Neural cell (in vitro differentiated cells): Measurements from ENCODE around the gene FAXC. TPM values are rescaled to one million over a fixed set of nuclear protein-coding genes. Genes with fewer than 3 reads are reported as not detected.

Experiments
- H2AFZ ChIP-seq: fragments of 200-600, 300-800 bp; sonication (generic), shearing (Covaris generic); 2 replicates; pipeline ENCODE4 v1.6.0; 2014; ENCODE audit warnings: low read depth, mild to moderate bottlenecking, antibody characterized with exemption, low read length, moderate library complexity
- H3F3A ChIP-seq: fragments of 200-600 bp; shearing (Covaris generic); 2 replicates; pipeline ENCODE4 v1.6.1; 2016; ENCODE audit warnings: mild to moderate bottlenecking, moderate library complexity, mixed read lengths, antibody characterized with exemption, low read length; ENCODE audit not compliant: insufficient read depth, poor library complexity, severe bottlenecking
- H3K27ac ChIP-seq: fragments of 200-600, 300-800 bp; sonication (generic), shearing (Covaris generic); 2 replicates; pipeline ENCODE4 v1.5.1; 2014; ENCODE audit warnings: mild to moderate bottlenecking, low read length, moderate library complexity
- H3K27me3 ChIP-seq: fragments of 300-800, 200-600 bp; sonication (generic), shearing (Covaris generic); 2 replicates; pipeline ENCODE4 v1.6.0; 2014; ENCODE audit warnings: mild to moderate bottlenecking, low read depth, low read length, moderate library complexity; ENCODE audit not compliant: insufficient read depth
- H3K36me3 ChIP-seq: fragments of 300-800, 200-600 bp; sonication (generic), shearing (Covaris generic); 2 replicates; pipeline ENCODE4 v1.5.1; 2014; ENCODE audit warnings: mild to moderate bottlenecking, antibody characterized with exemption, low read length, moderate library complexity; ENCODE audit not compliant: insufficient read depth
- H3K4me2 ChIP-seq: fragments of 300-800, 200-600 bp; sonication (generic), shearing (Covaris generic); 2 replicates; pipeline ENCODE4 v1.6.0; 2014; ENCODE audit warnings: mild to moderate bottlenecking, low read length
- H3K4me3 ChIP-seq: fragments of 300-800, 200-600 bp; sonication (generic), shearing (Covaris generic); 2 replicates; pipeline ENCODE4 v1.5.1; 2014; ENCODE audit warnings: mild to moderate bottlenecking, low read length, moderate library complexity
- H3K79me2 ChIP-seq: fragments of 200-600 bp; shearing (Covaris generic); replicated peaks from 2 replicates; pipeline ENCODE4 v1.6.0; 2014; ENCODE audit warnings: mild to moderate bottlenecking, low read length, moderate library complexity; ENCODE audit not compliant: insufficient read depth
- H3K9ac ChIP-seq: fragments of 300-800, 200-600 bp; sonication (generic), shearing (Covaris generic); 2 replicates; pipeline ENCODE4 v1.6.1; 2016; ENCODE audit warnings: mild to moderate bottlenecking, low read length, mixed read lengths
- H3K9me2 ChIP-seq: fragments of 200-600 bp; shearing (Covaris generic); 2 replicates; pipeline ENCODE4 v1.6.1; 2016; ENCODE audit warnings: mild to moderate bottlenecking, low read length, mixed read lengths; ENCODE audit not compliant: insufficient read depth
- H3K9me3 ChIP-seq: fragments of 200-600, 300-800 bp; sonication (generic), shearing (Covaris generic); 2 replicates; pipeline ENCODE4 v1.6.1; 2016; ENCODE audit warnings: mild to moderate bottlenecking, mixed run types, low read length, moderate library complexity, mixed read lengths
- H4K20me1 ChIP-seq: fragments of 200-600 bp; shearing (Covaris generic); 2 replicates; pipeline ENCODE4 v1.6.1; 2016; ENCODE audit warnings: mild to moderate bottlenecking, mixed run types; ENCODE audit not compliant: insufficient read depth
- EP300 ChIP-seq: fragments of 450-650 bp; conservative IDR thresholded peaks from 2 replicates; pipeline ENCODE4 v1.6.1; 2014; ENCODE audit warnings: antibody characterized with exemption, mild to moderate bottlenecking, moderate library complexity; ENCODE audit not compliant: poor library complexity, severe bottlenecking
- EZH2 ChIP-seq: fragments of 200-600, 300-800 bp; shearing (Covaris generic), sonication (generic); IDR thresholded peaks from 2 replicates; pipeline ENCODE4 v1.6.1; 2014; ENCODE audit warnings: antibody characterized with exemption, low read length, borderline replicate concordance, mild to moderate bottlenecking; ENCODE audit not compliant: insufficient read depth, poor library complexity, severe bottlenecking
- MXI1 ChIP-seq: fragments of 450-650 bp; conservative IDR thresholded peaks from 2 replicates; pipeline ENCODE4 v1.6.1; 2014; ENCODE audit warnings: antibody characterized with exemption, mild to moderate bottlenecking; ENCODE audit not compliant: poor library complexity, severe bottlenecking
- POLR2AphosphoS5 ChIP-seq: IDR thresholded peaks from 2 replicates; pipeline ENCODE4 v1.6.1; 2012
- RAD21 ChIP-seq: fragments of 450-650 bp; conservative IDR thresholded peaks from 2 replicates; pipeline ENCODE4 v1.6.1; 2014; ENCODE audit warnings: antibody characterized with exemption, mild to moderate bottlenecking, moderate library complexity
- SMC3 ChIP-seq: fragments of 450-650 bp; conservative IDR thresholded peaks from 2 replicates; pipeline ENCODE4 v1.6.1; 2014; ENCODE audit warnings: antibody characterized with exemption, mild to moderate bottlenecking, moderate library complexity; ENCODE audit not compliant: poor library complexity
- TAF1 ChIP-seq: IDR thresholded peaks from 2 replicates; pipeline ENCODE4 v1.6.1; 2012; ENCODE audit warnings: low read depth
- polyA plus RNA-seq: library from polyadenylated mRNA; depleted of rRNA; stranded (reverse); fragments of >200 nt; gene quantifications from 2 replicates; pipeline ENCODE4 v1.2.3, GENCODE V29; 2014
- TF ChIP-seq, protein P1 (sequence below): fragments of 450-650 bp; IDR thresholded peaks from 2 replicates; pipeline ENCODE4 v1.5.1; 2014; ENCODE audit warnings: antibody characterized with exemption, mild to moderate bottlenecking, moderate library complexity; ENCODE audit not compliant: poor library complexity, severe bottlenecking
- TF ChIP-seq, protein P2 (sequence below): IDR thresholded peaks from 2 replicates; pipeline ENCODE4 v1.6.1; 2012; ENCODE audit warnings: borderline replicate concordance

The FAXC gene
- polyA plus RNA-seq, 1 donor from 2014 or later: 106 TPM

DNA sequence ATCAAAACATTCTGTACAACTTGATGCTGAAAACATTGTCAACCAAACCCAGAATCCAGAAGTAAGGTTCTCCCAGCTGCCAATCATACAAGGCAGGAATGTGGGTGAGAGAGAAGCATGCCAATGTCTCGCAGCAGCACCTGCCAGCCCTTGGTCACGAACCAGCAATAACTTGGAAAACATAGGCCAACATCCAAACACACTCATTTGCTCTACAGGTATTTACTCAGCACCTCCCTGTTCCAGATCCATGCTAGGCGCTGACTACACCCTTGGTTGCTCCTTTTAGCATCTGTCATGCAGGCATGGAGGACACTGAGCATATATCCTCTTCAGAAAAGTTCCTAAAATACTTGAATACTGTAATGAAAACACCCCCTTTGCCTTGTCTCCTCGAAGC lies 63.6 kb downstream of the FAXC start:
- Histone ChIP-seq H3K9me3 (no peaks in the 10 kb centered on the region), H3K79me2 (no peaks in the 10 kb centered on the region), H3K36me3 (no peaks in the 10 kb centered on the region), H3F3A (no peaks in the 10 kb centered on the region), H3K27ac (no peak overlapping the region), H2AFZ (no peak overlapping the region), H3K9me2 (no peaks in the 10 kb centered on the region), H3K4me2 (no peak overlapping the region), H3K9ac (no peak overlapping the region), H3K4me3 (no peak overlapping the region), H4K20me1 (no peaks in the 10 kb centered on the region), H3K27me3 (no peaks in the 10 kb centered on the region)
- TF ChIP-seq EZH2 (no peak), EP300 (no peak), MXI1 (no peak), POLR2AphosphoS5 (no peak), RAD21 (no peak), TAF1 (no peak), SMC3 (no peak)
- TF ChIP-seq, protein P1, sequence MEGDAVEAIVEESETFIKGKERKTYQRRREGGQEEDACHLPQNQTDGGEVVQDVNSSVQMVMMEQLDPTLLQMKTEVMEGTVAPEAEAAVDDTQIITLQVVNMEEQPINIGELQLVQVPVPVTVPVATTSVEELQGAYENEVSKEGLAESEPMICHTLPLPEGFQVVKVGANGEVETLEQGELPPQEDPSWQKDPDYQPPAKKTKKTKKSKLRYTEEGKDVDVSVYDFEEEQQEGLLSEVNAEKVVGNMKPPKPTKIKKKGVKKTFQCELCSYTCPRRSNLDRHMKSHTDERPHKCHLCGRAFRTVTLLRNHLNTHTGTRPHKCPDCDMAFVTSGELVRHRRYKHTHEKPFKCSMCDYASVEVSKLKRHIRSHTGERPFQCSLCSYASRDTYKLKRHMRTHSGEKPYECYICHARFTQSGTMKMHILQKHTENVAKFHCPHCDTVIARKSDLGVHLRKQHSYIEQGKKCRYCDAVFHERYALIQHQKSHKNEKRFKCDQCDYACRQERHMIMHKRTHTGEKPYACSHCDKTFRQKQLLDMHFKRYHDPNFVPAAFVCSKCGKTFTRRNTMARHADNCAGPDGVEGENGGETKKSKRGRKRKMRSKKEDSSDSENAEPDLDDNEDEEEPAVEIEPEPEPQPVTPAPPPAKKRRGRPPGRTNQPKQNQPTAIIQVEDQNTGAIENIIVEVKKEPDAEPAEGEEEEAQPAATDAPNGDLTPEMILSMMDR: no peak
- TF ChIP-seq, protein P2, sequence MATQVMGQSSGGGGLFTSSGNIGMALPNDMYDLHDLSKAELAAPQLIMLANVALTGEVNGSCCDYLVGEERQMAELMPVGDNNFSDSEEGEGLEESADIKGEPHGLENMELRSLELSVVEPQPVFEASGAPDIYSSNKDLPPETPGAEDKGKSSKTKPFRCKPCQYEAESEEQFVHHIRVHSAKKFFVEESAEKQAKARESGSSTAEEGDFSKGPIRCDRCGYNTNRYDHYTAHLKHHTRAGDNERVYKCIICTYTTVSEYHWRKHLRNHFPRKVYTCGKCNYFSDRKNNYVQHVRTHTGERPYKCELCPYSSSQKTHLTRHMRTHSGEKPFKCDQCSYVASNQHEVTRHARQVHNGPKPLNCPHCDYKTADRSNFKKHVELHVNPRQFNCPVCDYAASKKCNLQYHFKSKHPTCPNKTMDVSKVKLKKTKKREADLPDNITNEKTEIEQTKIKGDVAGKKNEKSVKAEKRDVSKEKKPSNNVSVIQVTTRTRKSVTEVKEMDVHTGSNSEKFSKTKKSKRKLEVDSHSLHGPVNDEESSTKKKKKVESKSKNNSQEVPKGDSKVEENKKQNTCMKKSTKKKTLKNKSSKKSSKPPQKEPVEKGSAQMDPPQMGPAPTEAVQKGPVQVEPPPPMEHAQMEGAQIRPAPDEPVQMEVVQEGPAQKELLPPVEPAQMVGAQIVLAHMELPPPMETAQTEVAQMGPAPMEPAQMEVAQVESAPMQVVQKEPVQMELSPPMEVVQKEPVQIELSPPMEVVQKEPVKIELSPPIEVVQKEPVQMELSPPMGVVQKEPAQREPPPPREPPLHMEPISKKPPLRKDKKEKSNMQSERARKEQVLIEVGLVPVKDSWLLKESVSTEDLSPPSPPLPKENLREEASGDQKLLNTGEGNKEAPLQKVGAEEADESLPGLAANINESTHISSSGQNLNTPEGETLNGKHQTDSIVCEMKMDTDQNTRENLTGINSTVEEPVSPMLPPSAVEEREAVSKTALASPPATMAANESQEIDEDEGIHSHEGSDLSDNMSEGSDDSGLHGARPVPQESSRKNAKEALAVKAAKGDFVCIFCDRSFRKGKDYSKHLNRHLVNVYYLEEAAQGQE: no peak

DNA sequence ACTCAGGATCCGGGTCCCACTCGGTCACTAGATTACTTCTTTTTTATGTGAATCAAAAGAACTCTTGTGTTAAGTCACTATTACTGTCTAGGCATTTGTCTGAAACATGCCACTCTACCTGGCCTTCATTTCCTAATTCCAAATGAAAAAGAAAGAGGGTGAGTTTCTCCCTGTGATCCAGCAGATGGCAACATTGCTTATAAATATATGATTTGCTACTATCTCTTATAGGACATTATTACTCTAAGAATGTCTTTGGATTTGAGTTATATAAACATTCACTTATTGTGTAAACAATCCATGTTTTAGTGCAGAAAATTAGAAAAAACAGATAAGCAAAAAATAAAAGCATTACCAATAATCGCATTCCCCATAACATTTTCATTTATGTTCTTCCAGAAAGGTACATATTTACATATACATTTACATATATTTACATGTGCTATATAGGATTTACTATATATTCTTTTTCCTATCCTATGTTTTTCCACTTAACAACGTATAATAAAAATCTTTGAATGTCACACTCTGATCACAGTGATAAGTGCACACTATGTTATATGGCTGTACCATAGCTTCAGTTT lies 66.9 kb downstream of the FAXC start:
- no peaks in the 10 kb centered on the region for H3K9me3 ChIP-seq
- no peak overlapping the region for H2AFZ ChIP-seq
- H4K20me1 ChIP-seq: no peaks in the 10 kb centered on the region
- H3K27me3 ChIP-seq: no peaks in the 10 kb centered on the region
- H3F3A ChIP-seq: no peaks in the 10 kb centered on the region
- H3K9ac ChIP-seq: no peak overlapping the region
- TF ChIP-seq, protein P1: peak; percentile 76
- TF ChIP-seq RAD21 (peak; percentile 70), POLR2AphosphoS5 (no peak), EZH2 (no peak), SMC3 (peak; percentile 69), MXI1 (no peak), EP300 (no peak), TAF1 (no peak)
- TF ChIP-seq, protein P2: no peak
- H3K9me2 ChIP-seq: no peaks in the 10 kb centered on the region
- H3K4me3 ChIP-seq: no peak overlapping the region
- H3K36me3 ChIP-seq: no peaks in the 10 kb centered on the region
- H3K79me2 ChIP-seq: no peaks in the 10 kb centered on the region
- H3K4me2 ChIP-seq: no peak overlapping the region
- H3K27ac ChIP-seq: no peak overlapping the region
